Aorta (tissue), 5 donors: Measurements from ENCODE around the gene RTCA. TPM values are rescaled to one million over a fixed set of nuclear protein-coding genes. Genes with fewer than 3 reads are reported as not detected.
"Not testable (repeated sequence)": the region's sequence is repeated elsewhere in the genome, so short reads cannot be mapped to it uniquely, and the experiment has no call there.

ENCODE experiments used
- ATAC-seq: fragments of 200-7000 bp; cut with Tn5 transposase; one replicate; pipeline ENCODE4 v1.9.1; 2022; ENCODE audit warnings: moderate library complexity; ENCODE audit not compliant: low FRiP score
- DNase-seq, 2 donors: peaks; one replicate each; pipeline ENCODE4 v3.0.0-alpha.2; 2020
- H3K27ac ChIP-seq, 2 donors: one replicate each; pipeline ENCODE4 v1.5.1; 2013; ENCODE audit warnings: low read length in 2 of 2, mild to moderate bottlenecking in 2 of 2, moderate library complexity in 2 of 2, control low read depth in 1 of 2, inconsistent platforms in 1 of 2, low read depth in 1 of 2
- H3K27me3 ChIP-seq, 2 donors: one replicate each; pipeline ENCODE4 v1.6.1; 2013; ENCODE audit warnings: control low read depth in 1 of 2, low read length in 1 of 2, mild to moderate bottlenecking in 1 of 2, moderate library complexity in 1 of 2; ENCODE audit not compliant: insufficient read depth in 2 of 2, control insufficient read depth in 1 of 2
- H3K36me3 ChIP-seq, 2 donors: one replicate each; pipeline ENCODE4 v1.6.1; 2013; ENCODE audit warnings: control low read depth in 1 of 2, low read length in 1 of 2, mild to moderate bottlenecking in 1 of 2; ENCODE audit not compliant: insufficient read depth in 2 of 2, control insufficient read depth in 1 of 2
- H3K4me1 ChIP-seq, 2 donors: one replicate each; pipeline ENCODE4 v1.6.1; 2013; ENCODE audit warnings: low read length in 2 of 2, control low read depth in 1 of 2, mild to moderate bottlenecking in 1 of 2, moderate library complexity in 1 of 2; ENCODE audit not compliant: insufficient read depth in 2 of 2, control insufficient read depth in 1 of 2
- H3K4me3 ChIP-seq, 2 donors: one replicate each; pipeline ENCODE4 v1.5.1; 2013; ENCODE audit warnings: low read length in 2 of 2, control low read depth in 1 of 2, mild to moderate bottlenecking in 1 of 2
- H3K9me3 ChIP-seq: one replicate; pipeline ENCODE4 v1.6.1; 2013; ENCODE audit warnings: mild to moderate bottlenecking, low read length; ENCODE audit not compliant: control insufficient read depth
- WGBS, 2 donors: extraction: QIAGEN DNeasy Blood & Tissue Kit; methylation state at CpG; one replicate each; pipeline ENCODE4 v1.1.7; 2013; 5-methylcytosine and 5-hydroxymethylcytosine counted together
- intact Hi-C, 2 donors: fragments of 100-400 bp; cut with DNase I; formaldehyde crosslinking; loops; one replicate each; pipeline versions ENCODE4 v1.14.2 to v1.15.0; 2022
- polyA plus RNA-seq, 2 donors: library from polyadenylated mRNA; stranded (reverse); fragments of 200-250 nt; gene quantifications; one replicate each; pipeline ENCODE4 v1.2.3, GENCODE V29; 2013
- total RNA-seq, 2 donors: library from RNA; stranded (reverse); fragmentation: NEBNext Ultra II Directional; extraction: Animal tissue kit (Norgen Biotek cat#: 25700); gene quantifications; one replicate each; pipeline ENCODE4 v1.2.1, GENCODE V29; 2021
- donor health status: healthy with polysubstance abuse.
- donor health status: Bipolar disorder and iron deficiency.
- donor health status: DM: no; HTN: no; CAD: no.
- donor health status: DM: no; HTN: no; CAD: no.
- donor health status: DM: yes; HTN: yes; CAD: no.

Gene RTCA
- total and polyA plus RNA-seq, 4 donors, result 22.2 to 26.6 (median 23.3) TPM

GRCh38 chr1:100292711-100293110 is 26.7 kb downstream of the RTCA start:
- Histone ChIP-seq H3K4me3 (no peak overlapping the region), H3K36me3 (no peaks in the 10 kb centered on the region), H3K4me1 (no peaks in the 10 kb centered on the region), H3K27ac (no peak overlapping the region), H3K27me3 (no peaks in the 10 kb centered on the region), H3K9me3 (no peaks in the 10 kb centered on the region)
- WGBS, 2 donors, result 29 to 46% methylated on average over 1 of the region's 1 CpG
- intact Hi-C loops, result no loop called here
- ATAC-seq (no peak), DNase-seq (no peak)

GRCh38 chr1:100296140-100296539 is 30.1 kb downstream of the RTCA start:
- H3K36me3 ChIP-seq, result no peaks in the 10 kb centered on the region
- H3K9me3 ChIP-seq, result no peaks in the 10 kb centered on the region
- H3K27me3 ChIP-seq, result no peaks in the 10 kb centered on the region
- no peak overlapping the region for H3K27ac ChIP-seq
- 84 to 89% methylated on average over 8 of the region's 8 CpGs for WGBS, 2 donors
- H3K4me1 ChIP-seq, result no peaks in the 10 kb centered on the region
- DNase-seq (no peak), ATAC-seq (no peak)
- intact Hi-C loops, result no loop called here
- H3K4me3 ChIP-seq, result no peak overlapping the region

DNA sequence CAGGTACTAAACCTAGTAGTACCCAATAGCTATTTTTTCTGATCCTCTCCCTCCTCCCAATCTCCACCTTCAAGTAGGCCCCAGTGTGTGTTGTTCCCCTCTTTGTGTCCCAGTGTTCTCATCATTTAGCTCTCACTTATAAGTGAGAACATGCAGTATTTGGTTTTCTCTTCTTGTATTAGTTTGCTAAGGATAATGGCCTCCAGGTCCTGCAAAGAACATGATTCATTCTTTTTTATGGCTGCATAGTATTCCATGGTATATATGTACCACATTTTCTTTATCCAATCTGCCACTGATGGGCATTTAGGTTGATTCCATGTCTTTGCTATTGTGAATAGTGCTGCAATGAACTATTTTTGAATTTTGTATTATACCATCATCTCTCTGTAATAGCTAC is 31.0 kb downstream of the RTCA start:
- intact Hi-C loops, H3K36me3 ChIP-seq, DNase-seq, H3K9me3 ChIP-seq, H3K4me1 ChIP-seq, H3K4me3 ChIP-seq, ATAC-seq, H3K27ac ChIP-seq, H3K27me3 ChIP-seq: not testable (repeated sequence)

DNA sequence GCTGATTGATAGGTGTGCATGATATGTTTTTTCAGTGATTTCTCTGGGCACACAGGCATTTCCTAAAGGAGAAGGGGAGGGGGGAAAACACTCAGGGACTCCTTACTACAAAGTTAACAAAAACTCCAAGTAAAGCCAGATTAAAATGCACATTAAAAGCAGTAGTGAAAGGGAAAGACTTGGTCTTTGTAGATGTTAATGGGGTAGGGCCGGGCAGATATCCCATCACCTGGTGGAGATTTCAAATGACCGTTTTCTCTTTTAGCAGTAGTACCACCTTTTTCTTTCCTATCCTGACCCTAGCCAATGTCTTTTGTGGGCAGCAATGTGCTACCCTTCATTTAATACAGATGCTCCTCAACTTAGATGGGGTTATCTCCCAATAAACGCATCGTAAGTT is 32.5 kb downstream of the RTCA start:
- no peaks in the 10 kb centered on the region for H3K27me3 ChIP-seq
- DNase-seq, result no peak
- WGBS, 2 donors, result 78% methylated on average over 4 of the region's 4 CpGs
- H3K9me3 ChIP-seq, result no peaks in the 10 kb centered on the region
- H3K4me3 ChIP-seq, result no peak overlapping the region
- no peak for ATAC-seq
- no peak overlapping the region for H3K27ac ChIP-seq
- intact Hi-C loops, result no loop called here
- H3K36me3 ChIP-seq, result no peaks in the 10 kb centered on the region
- H3K4me1 ChIP-seq, result no peaks in the 10 kb centered on the region

DNA sequence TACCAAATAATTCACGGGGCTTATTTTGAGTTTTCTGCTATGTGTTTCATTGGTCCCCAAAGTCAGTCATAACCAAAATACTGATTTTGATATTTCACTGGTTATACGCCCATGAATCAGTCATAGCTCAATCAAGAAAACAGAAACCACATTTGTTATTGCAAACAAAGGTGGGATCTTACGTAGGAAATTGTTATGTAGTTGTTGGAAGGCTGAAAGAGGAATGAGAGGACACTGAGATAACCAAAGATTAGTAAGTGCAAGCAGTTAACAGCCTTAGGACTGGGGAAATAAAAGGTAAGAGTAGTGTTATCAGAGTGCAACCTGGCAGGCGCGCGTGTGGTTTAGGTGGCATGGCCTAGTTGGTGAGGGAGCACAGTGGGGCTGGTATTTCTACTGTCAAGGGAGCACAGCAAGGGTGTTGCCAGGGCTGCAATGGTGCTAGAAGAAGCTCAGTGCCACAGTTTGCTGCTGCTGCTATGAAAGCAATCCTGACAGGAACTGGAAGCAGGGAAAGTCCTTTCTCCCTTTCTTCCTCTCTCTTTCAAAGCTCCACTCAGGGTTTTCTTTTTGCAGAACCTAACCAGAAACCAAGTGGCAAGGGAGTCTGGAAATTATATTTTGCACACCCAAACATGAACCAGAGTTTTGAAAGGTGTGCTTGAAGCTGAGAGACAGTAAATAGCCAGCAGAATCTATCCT is 33.7 kb downstream of the RTCA start:
- H3K36me3 ChIP-seq, result no peaks in the 10 kb centered on the region
- 61 to 80% methylated on average over 6 of the region's 6 CpGs for WGBS, 2 donors
- no peak overlapping the region for H3K27ac ChIP-seq
- DNase-seq (no peak), ATAC-seq (no peak)
- intact Hi-C loops, result no loop called here
- H3K27me3 ChIP-seq, result no peaks in the 10 kb centered on the region
- H3K4me1 ChIP-seq, result no peaks in the 10 kb centered on the region
- H3K9me3 ChIP-seq, result no peaks in the 10 kb centered on the region
- no peak overlapping the region for H3K4me3 ChIP-seq

- Histone ChIP-seq H3K27me3 (no peaks in the 10 kb centered on the region), H3K9me3 (no peaks in the 10 kb centered on the region), H3K4me3 (no peak overlapping the region), H3K36me3 (no peaks in the 10 kb centered on the region), H3K27ac (no peak overlapping the region), H3K4me1 (no peaks in the 10 kb centered on the region)
- intact Hi-C loops, result no loop called here
- no peak for DNase-seq
- WGBS, 2 donors, result 91 to 96% methylated on average over 5 of the region's 5 CpGs
- no peak for ATAC-seq
Observed at GRCh38 chr1:100300691-100301090, 34.7 kb downstream of the RTCA start.

DNA sequence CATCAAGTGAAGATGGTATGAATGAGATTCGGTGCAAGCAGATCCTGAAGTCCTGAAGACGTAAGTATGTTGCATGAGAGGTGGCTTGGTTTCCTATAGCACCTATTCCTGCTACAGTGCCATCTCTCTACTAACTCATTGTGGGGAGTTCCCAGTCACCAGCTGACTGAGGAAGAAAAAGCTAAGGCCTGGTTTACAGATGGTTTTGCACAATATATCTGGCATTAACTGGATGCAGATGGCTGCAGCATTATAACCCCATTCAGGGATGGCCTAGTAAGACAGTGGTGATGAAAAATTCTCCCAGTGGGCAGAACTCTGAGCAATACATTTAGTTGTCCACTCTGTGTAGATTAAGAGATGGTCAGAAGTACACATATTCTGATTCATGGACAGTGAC is 36.7 kb downstream of the RTCA start:
- Histone ChIP-seq H3K4me1 (no peaks in the 10 kb centered on the region), H3K27me3 (no peaks in the 10 kb centered on the region), H3K36me3 (no peaks in the 10 kb centered on the region), H3K9me3 (no peaks in the 10 kb centered on the region), H3K27ac (no peak overlapping the region), H3K4me3 (no peak overlapping the region)
- intact Hi-C loops, result no loop called here
- ATAC-seq (no peak), DNase-seq (no peak)
- 92 to 94% methylated on average over 2 of the region's 2 CpGs for WGBS, 2 donors

- no peaks in the 10 kb centered on the region for H3K4me1 ChIP-seq
- no peaks in the 10 kb centered on the region for H3K27me3 ChIP-seq
- no peak overlapping the region for H3K4me3 ChIP-seq
- H3K27ac ChIP-seq, result no peak overlapping the region
- H3K36me3 ChIP-seq, result no peaks in the 10 kb centered on the region
- whole genome bisulfite sequencing, 2 donors, result 86 to 87% methylated on average over 2 of the region's 2 CpGs
- H3K9me3 ChIP-seq, result no peaks in the 10 kb centered on the region
- no peak for DNase-seq
- no peak for ATAC-seq
- intact Hi-C loops, result no loop called here
Observed at GRCh38 chr1:100304227-100304626, 38.2 kb downstream of the RTCA start.

GRCh38 chr1:100304921-100305320 is 38.9 kb downstream of the RTCA start:
- Histone ChIP-seq H3K27ac (no peak overlapping the region), H3K4me1 (no peaks in the 10 kb centered on the region), H3K36me3 (no peaks in the 10 kb centered on the region), H3K9me3 (no peaks in the 10 kb centered on the region), H3K4me3 (no peak overlapping the region), H3K27me3 (no peaks in the 10 kb centered on the region)
- 72 to 82% methylated on average over 3 of the region's 3 CpGs for WGBS, 2 donors
- no peak for ATAC-seq
- intact Hi-C loops, result no loop called here
- DNase-seq, result no peak
